Measurements from ENCODE around the gene PLK3.

DNA sequence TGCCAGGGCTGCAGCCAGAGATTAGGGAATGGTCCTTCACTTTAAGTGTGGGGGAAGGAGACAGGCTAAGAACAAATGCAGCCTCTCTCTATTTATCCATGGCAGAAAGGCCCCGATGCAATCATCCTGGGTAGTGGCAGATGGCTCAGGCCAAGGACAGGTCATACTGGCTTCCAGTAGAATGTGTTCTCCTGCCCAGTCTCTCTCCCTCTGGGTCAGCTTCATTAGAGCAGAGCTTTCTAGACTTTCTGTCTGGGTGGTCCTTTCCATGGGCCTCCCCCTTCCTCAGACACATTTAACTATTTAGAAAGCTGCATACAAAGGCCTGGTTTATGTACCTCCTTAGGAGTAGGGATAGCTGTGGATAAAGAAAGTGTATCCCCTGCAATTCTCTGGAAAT, 47.7 kb downstream of the PLK3 start:
- TF ChIP-seq CTCF (IDR thresholded peaks at IDR 0.05) (no peak), POLR2AphosphoS5 (IDR thresholded peaks at IDR 0.05) (no peak), POLR2A (IDR thresholded peaks at IDR 0.05) (no peak), EP300 (IDR thresholded peaks at IDR 0.05) (no peak)
